Thyroid gland (tissue), 4 donors: ENCODE data around the gene DSCAM. TPM values are rescaled to one million over a fixed set of nuclear protein-coding genes. Genes with fewer than 3 reads are reported as not detected.

Source experiments
- DNase-seq, 2 donors: peaks; one replicate each; pipeline ENCODE4 v3.0.0-alpha.2; 2019
- H3K27ac ChIP-seq, 3 donors: fragments of 200-600 bp; sonication (generic); 1 replicate in 2 of 3; 2 replicates in 1 of 3; pipeline ENCODE4 v1.5.1; 2016 to 2019; ENCODE audit warnings: mild to moderate bottlenecking in 1 of 3, moderate library complexity in 1 of 3
- H3K27me3 ChIP-seq: fragments of 200-600 bp; sonication (generic); one replicate; pipeline ENCODE4 v1.5.1; 2019
- H3K36me3 ChIP-seq, 2 donors: fragments of 200-600 bp; sonication (generic); one replicate each; pipeline ENCODE4 v1.5.1; 2016 to 2019
- H3K4me1 ChIP-seq, 2 donors: fragments of 200-600 bp; sonication (generic); one replicate each; pipeline ENCODE4 v1.5.1; 2017 to 2019
- H3K4me3 ChIP-seq, 3 donors: fragments of 200-600 bp; sonication (generic); replicated peaks in 1 of 3; 1 replicate in 2 of 3; 2 replicates in 1 of 3; pipeline ENCODE4 v1.5.1; 2016; ENCODE audit warnings: mild to moderate bottlenecking in 1 of 3
- H3K9me3 ChIP-seq: fragments of 200-600 bp; sonication (generic); one replicate; pipeline ENCODE4 v1.5.1; 2017
- POLR2A ChIP-seq, 2 donors: fragments of 450-650 bp; IDR thresholded peaks; one replicate each; pipeline ENCODE4 v1.6.1; 2017; ENCODE audit warnings: antibody characterized with exemption in 2 of 2, mild to moderate bottlenecking in 2 of 2, moderate library complexity in 1 of 2
- whole genome bisulfite sequencing, 2 donors: methylation state at CpG; one replicate each; pipeline ENCODE4 v1.1.5; 2017; 5-methylcytosine and 5-hydroxymethylcytosine counted together
- intact Hi-C: fragments of 100-400 bp; cut with DNase I; formaldehyde crosslinking; loops from one replicate; pipeline ENCODE4 v1.15.1; 2023
- total RNA-seq, 4 donors: library from RNA; depleted of rRNA; stranded (reverse); fragments of >200 nt; gene quantifications; one replicate each; pipeline ENCODE4 v1.2.3, GENCODE V29; 2016
- TF ChIP-seq, protein P1 (sequence below), 6 experiments: fragments of 200-600 bp in 3 of 6; fragments of 450-650 bp in 3 of 6; sonication (generic) in 3 of 6; IDR thresholded peaks; one replicate each; pipeline ENCODE4 v1.5.1; 2016 to 2019; ENCODE audit warnings: antibody characterized with exemption in 6 of 6, mild to moderate bottlenecking in 2 of 6, inconsistent platforms in 1 of 6, moderate library complexity in 1 of 6

DSCAM gene
- total RNA-seq, 4 donors from 2014 or later, result 0.20 TPM; not detected in 3

DNA sequence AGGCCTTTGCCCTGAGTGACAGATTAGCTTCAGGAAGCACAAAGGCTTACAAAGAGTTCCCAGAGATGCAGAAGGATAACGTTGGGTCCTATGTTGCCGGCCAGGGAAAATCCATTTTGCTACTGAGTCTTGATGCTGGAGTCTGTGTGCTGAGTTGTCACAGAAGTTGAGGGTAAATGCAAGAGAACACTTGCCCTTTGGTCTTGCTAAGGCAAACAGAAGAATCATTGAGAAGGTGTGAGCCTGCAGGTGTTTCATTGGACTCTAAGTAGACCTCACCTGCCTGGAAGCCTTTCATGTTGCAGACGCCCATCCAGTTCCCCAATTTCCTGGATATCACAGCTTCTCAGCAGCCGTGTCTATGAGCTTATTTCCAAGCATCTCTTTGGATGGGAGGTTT is 874.5 kb downstream of the DSCAM start:
- H3K9me3 ChIP-seq, result no peaks in the 10 kb centered on the region
- TF ChIP-seq POLR2A (IDR thresholded peaks at IDR 0.05), result no peak
- TF ChIP-seq, protein P1, sequence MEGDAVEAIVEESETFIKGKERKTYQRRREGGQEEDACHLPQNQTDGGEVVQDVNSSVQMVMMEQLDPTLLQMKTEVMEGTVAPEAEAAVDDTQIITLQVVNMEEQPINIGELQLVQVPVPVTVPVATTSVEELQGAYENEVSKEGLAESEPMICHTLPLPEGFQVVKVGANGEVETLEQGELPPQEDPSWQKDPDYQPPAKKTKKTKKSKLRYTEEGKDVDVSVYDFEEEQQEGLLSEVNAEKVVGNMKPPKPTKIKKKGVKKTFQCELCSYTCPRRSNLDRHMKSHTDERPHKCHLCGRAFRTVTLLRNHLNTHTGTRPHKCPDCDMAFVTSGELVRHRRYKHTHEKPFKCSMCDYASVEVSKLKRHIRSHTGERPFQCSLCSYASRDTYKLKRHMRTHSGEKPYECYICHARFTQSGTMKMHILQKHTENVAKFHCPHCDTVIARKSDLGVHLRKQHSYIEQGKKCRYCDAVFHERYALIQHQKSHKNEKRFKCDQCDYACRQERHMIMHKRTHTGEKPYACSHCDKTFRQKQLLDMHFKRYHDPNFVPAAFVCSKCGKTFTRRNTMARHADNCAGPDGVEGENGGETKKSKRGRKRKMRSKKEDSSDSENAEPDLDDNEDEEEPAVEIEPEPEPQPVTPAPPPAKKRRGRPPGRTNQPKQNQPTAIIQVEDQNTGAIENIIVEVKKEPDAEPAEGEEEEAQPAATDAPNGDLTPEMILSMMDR (IDR thresholded peaks at IDR 0.05), result no peak
- no peaks in the 10 kb centered on the region for H3K27me3 ChIP-seq
- WGBS, 2 donors, result 62% methylated on average over 4 of the region's 4 CpGs
- intact Hi-C loops, result no loop called here
- H3K4me3 ChIP-seq, result no peak overlapping the region
- no peaks in the 10 kb centered on the region for H3K36me3 ChIP-seq
- H3K4me1 ChIP-seq, result no peaks in the 10 kb centered on the region
- H3K27ac ChIP-seq, result no peak overlapping the region
- no peak for DNase-seq

DNA sequence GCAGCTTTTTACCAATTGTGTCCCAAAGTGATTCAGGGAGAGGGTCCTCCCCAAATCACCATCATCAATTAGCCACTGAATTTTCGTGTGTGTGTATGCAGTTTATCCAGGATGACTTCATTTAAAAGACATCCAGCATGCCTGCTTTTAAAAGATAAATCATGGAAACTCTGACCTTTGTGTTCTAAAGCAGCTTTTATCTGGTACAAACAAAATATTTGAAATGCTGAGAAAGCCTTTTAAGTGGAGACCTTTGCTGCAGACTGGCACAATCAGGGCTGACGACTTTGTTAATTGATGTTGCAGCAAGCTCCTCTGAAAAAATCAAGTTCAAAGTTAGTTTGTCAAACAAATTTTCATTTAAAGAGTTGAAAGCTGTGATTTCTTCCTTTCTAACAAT is 875.0 kb downstream of the DSCAM start:
- Histone ChIP-seq H3K4me1 (no peaks in the 10 kb centered on the region), H3K9me3 (no peaks in the 10 kb centered on the region), H3K27me3 (no peaks in the 10 kb centered on the region), H3K4me3 (no peak overlapping the region), H3K36me3 (no peaks in the 10 kb centered on the region), H3K27ac (no peak overlapping the region)
- DNase-seq, result no peak
- 27 to 59% methylated on average over 2 of the region's 2 CpGs for WGBS, 2 donors
- no peak for TF ChIP-seq POLR2A (IDR thresholded peaks at IDR 0.05)
- TF ChIP-seq, protein P1 (IDR thresholded peaks at IDR 0.05), result no peak
- intact Hi-C loops, result no loop called here

DNA sequence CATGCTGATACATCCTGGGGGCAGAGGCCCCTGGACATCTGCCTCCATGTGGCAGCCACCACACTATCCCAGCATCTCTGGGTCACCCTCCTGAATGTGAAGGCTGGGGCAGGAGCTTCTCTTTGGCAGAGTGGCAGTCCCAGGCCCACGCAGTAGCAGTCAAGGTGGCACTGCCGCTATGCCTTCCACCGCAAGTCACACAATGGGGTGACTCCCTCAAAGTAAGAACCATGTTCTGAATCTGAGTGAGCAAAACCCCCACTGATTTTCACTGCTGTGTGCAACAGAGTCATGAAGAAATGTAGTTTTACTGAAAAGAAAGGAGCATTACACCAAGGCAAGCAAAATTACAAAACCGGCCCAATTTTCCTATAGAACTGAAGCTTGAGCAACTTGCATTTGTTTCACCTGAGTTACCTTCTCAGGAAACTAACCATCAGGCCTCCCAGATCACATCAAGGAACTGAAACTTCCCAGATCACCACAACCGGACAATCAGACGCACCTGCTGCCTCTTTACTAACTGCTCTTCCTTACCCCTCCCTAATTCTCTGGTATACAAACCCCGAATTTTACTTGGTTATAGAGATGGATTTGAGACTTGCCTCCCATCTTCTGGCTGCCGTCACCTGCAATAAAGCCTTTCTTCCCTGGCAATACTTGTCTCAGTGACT is 877.1 kb downstream of the DSCAM start:
- Histone ChIP-seq H3K27me3 (no peaks in the 10 kb centered on the region), H3K9me3 (no peaks in the 10 kb centered on the region), H3K27ac (no peak overlapping the region), H3K4me3 (no peak overlapping the region), H3K36me3 (no peaks in the 10 kb centered on the region), H3K4me1 (no peaks in the 10 kb centered on the region)
- TF ChIP-seq POLR2A (IDR thresholded peaks at IDR 0.05), result no peak
- TF ChIP-seq, protein P1 (IDR thresholded peaks at IDR 0.05), result no peak
- DNase-seq, result no peak
- WGBS, 2 donors, result 92 to 93% methylated on average over 8 of the region's 8 CpGs
- intact Hi-C loops, result no loop called here

DNA sequence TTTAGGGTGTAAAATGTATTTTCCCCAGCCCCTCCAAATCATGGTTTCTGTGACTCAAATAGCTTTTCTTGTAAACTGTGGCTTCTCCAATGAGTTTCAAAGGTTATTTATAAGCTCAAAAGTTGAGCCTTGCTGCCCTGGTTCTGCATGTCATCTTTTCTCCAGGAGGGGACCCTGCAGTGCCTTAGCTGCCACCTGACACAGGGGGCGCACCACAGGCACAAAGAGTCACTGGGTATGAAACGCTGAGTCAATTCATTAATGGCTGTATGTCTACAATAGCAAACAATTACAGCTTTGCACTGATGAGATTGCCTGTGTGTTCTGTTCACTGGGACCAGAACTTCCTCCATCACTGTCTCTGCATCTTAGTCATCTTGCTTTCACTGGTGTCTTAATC is 878.9 kb downstream of the DSCAM start:
- TF ChIP-seq, protein P1 (IDR thresholded peaks at IDR 0.05), result no peak
- no peak for TF ChIP-seq POLR2A (IDR thresholded peaks at IDR 0.05)
- Histone ChIP-seq H3K4me3 (no peak overlapping the region), H3K36me3 (no peaks in the 10 kb centered on the region), H3K9me3 (no peaks in the 10 kb centered on the region), H3K4me1 (no peaks in the 10 kb centered on the region), H3K27me3 (no peaks in the 10 kb centered on the region), H3K27ac (no peak overlapping the region)
- intact Hi-C loops, result no loop called here
- DNase-seq, result no peak
- WGBS, 2 donors, result 100% methylated on average over 2 of the region's 2 CpGs

DNA sequence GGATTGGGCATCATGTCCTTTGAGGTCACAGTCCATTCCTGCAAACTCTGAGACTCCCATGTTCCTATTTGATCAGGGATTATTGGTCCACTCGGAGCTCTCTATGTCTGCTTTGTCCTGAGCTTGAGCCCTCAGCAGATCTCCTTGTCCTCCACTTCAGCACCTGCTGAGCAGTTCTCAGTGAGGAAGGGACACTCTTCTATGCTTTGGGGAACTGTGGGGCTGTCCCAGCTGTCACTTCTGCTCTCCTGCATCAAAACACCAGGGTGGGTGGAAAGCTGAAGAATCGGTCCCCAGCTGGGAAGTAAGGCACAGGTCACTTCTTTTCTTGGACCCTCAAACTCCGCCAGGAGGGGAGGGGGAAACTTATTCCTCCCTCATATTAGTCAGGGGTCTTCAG is 880.2 kb downstream of the DSCAM start:
- Histone ChIP-seq H3K4me1 (no peaks in the 10 kb centered on the region), H3K27ac (no peak overlapping the region), H3K9me3 (no peaks in the 10 kb centered on the region), H3K4me3 (no peak overlapping the region), H3K27me3 (no peaks in the 10 kb centered on the region), H3K36me3 (no peaks in the 10 kb centered on the region)
- WGBS, 2 donors, result 85 to 90% methylated on average over 2 to 3 of the region's 3 CpGs
- no peak for DNase-seq
- intact Hi-C loops, result no loop called here
- TF ChIP-seq, protein P1 (IDR thresholded peaks at IDR 0.05), result no peak
- no peak for TF ChIP-seq POLR2A (IDR thresholded peaks at IDR 0.05)
